Prostate gland (tissue), 2 donors: ENCODE results near the gene AMOTL1.

Experiments
- CTCF ChIP-seq, 4 experiments: fragments of 200-600 bp in 2 of 4; fragments of 450-650 bp in 2 of 4; sonication (generic) in 2 of 4; IDR thresholded peaks; 1 replicate in 3 of 4; 2 replicates in 1 of 4; pipeline ENCODE4 v1.5.1; 2016 to 2019; ENCODE audit warnings: antibody characterized with exemption in 4 of 4, mild to moderate bottlenecking in 2 of 4, moderate library complexity in 2 of 4
- POLR2A ChIP-seq: fragments of 450-650 bp; IDR thresholded peaks from one replicate; pipeline ENCODE4 v1.6.1; 2016; ENCODE audit warnings: antibody characterized with exemption, mild to moderate bottlenecking

GRCh38 chr11:94838027-94838731, 70.0 kb downstream of the AMOTL1 start:
- TF ChIP-seq POLR2A (no peak), CTCF (IDR thresholded peaks at IDR 0.05) (no peak)
